A549 (cell line): ENCODE results near the gene EXOSC7.

ENCODE experiments used
- CEBPB ChIP-seq, 2 experiments: fragments of >200 bp in 1 of 2; sonication (Bioruptor Twin) in 1 of 2; formaldehyde crosslinking in 1 of 2; IDR thresholded peaks; 2 replicates each; pipeline ENCODE4 v1.6.1; 2012 to 2016
- CHD4 ChIP-seq: fragments of 200-600 bp; sonication (generic); IDR thresholded peaks from 2 replicates; pipeline ENCODE4 v1.6.1; 2016; ENCODE audit warnings: antibody characterized with exemption, mild to moderate bottlenecking, borderline replicate concordance
- FOXS1 ChIP-seq: fragments of 250-450 bp; sonication (Bioruptor Pico); IDR thresholded peaks from 2 replicates; pipeline ENCODE4 v1.5.0; 2020; ENCODE audit warnings: mild to moderate bottlenecking, moderate library complexity
- HOXB5 ChIP-seq: fragments of 250-450 bp; sonication (Bioruptor Pico); IDR thresholded peaks from 2 replicates; pipeline ENCODE4 v1.5.0; 2020; ENCODE audit warnings: mild to moderate bottlenecking, moderate library complexity
- KDM5A ChIP-seq: fragments of 200-600 bp; sonication (generic); IDR thresholded peaks from 2 replicates; pipeline ENCODE4 v1.6.1; 2016; ENCODE audit warnings: antibody characterized with exemption, mild to moderate bottlenecking
- MAZ ChIP-seq: fragments of 150-350 bp; IDR thresholded peaks from 2 replicates; pipeline ENCODE4 v1.6.1; 2014; ENCODE audit warnings: antibody characterized with exemption, low read depth, low read length, borderline replicate concordance
- RAD21 ChIP-seq, 2 experiments: fragments of >200 bp in 1 of 2; sonication (Bioruptor Twin) in 1 of 2; formaldehyde crosslinking in 1 of 2; IDR thresholded peaks in 1 of 2; conservative IDR thresholded peaks in 1 of 2; 2 replicates in 1 of 2; 3 replicates in 1 of 2; pipeline ENCODE4 v1.6.1; 2012 to 2018; ENCODE audit warnings: inconsistent platforms in 1 of 2
- SMC3 ChIP-seq: fragments of >200 bp; sonication (Bioruptor Twin); formaldehyde crosslinking; IDR thresholded peaks from 3 replicates; pipeline ENCODE4 v1.6.1; 2018; ENCODE audit warnings: inconsistent platforms
- TF ChIP-seq, protein P1 (sequence below): fragments of 200-600 bp; sonication (generic); IDR thresholded peaks from 2 replicates; pipeline ENCODE4 v1.6.1; 2016; ENCODE audit warnings: antibody characterized with exemption, mild to moderate bottlenecking, moderate library complexity
- TF ChIP-seq, protein P2 (sequence below): fragments of >200 bp; sonication (Bioruptor Twin); formaldehyde crosslinking; IDR thresholded peaks from 3 replicates; pipeline ENCODE4 v1.5.1; 2016
- TF ChIP-seq, protein P3 (sequence below): IDR thresholded peaks from 2 replicates; pipeline ENCODE4 v1.6.1; 2012
- TF ChIP-seq, protein P4 (sequence below): IDR thresholded peaks from 2 replicates; pipeline ENCODE4 v1.6.1; 2012; ENCODE audit warnings: low read depth, borderline replicate concordance
- TF ChIP-seq, protein P5 (sequence below): IDR thresholded peaks from 2 replicates; pipeline ENCODE4 v1.6.1; 2012

DNA sequence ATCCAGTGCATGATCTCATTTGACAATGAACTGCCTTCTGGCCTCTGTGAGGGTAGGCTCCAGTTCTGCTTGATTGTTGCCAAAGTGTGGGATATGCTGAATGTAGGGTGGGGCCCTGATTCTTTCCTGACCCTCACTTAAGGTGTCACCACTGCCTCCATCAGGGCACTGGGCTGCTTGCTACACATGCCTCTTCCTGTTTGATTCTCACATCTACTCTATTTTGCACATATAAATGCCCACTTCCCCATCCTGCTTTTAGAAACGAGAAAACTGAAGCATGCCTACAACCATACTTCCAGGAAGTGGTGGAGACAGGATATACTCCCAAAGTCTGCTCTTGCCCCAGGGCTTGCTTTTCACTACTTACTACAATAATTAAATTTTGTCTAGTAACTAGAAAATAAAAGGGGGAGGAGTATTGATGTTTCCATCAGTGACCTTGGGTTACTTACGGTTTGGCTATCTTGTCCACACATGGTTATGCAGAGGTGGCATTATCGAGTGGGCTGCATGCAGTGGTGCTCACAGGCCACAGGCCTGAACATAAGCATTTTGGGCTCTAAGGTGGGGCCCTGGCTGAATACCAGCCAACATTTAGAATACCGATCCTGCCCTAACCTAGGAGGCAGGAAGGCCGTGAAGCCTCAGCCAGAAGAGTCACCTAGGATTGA is 6.8 kb upstream of the EXOSC7 start:
- TF ChIP-seq, protein P1, sequence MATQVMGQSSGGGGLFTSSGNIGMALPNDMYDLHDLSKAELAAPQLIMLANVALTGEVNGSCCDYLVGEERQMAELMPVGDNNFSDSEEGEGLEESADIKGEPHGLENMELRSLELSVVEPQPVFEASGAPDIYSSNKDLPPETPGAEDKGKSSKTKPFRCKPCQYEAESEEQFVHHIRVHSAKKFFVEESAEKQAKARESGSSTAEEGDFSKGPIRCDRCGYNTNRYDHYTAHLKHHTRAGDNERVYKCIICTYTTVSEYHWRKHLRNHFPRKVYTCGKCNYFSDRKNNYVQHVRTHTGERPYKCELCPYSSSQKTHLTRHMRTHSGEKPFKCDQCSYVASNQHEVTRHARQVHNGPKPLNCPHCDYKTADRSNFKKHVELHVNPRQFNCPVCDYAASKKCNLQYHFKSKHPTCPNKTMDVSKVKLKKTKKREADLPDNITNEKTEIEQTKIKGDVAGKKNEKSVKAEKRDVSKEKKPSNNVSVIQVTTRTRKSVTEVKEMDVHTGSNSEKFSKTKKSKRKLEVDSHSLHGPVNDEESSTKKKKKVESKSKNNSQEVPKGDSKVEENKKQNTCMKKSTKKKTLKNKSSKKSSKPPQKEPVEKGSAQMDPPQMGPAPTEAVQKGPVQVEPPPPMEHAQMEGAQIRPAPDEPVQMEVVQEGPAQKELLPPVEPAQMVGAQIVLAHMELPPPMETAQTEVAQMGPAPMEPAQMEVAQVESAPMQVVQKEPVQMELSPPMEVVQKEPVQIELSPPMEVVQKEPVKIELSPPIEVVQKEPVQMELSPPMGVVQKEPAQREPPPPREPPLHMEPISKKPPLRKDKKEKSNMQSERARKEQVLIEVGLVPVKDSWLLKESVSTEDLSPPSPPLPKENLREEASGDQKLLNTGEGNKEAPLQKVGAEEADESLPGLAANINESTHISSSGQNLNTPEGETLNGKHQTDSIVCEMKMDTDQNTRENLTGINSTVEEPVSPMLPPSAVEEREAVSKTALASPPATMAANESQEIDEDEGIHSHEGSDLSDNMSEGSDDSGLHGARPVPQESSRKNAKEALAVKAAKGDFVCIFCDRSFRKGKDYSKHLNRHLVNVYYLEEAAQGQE: no peak
- TF ChIP-seq CEBPB (IDR thresholded peaks at IDR 0.05): no peak
- no peak for TF ChIP-seq FOXS1 (CRISPR knock-in tag)
- TF ChIP-seq, protein P2, sequence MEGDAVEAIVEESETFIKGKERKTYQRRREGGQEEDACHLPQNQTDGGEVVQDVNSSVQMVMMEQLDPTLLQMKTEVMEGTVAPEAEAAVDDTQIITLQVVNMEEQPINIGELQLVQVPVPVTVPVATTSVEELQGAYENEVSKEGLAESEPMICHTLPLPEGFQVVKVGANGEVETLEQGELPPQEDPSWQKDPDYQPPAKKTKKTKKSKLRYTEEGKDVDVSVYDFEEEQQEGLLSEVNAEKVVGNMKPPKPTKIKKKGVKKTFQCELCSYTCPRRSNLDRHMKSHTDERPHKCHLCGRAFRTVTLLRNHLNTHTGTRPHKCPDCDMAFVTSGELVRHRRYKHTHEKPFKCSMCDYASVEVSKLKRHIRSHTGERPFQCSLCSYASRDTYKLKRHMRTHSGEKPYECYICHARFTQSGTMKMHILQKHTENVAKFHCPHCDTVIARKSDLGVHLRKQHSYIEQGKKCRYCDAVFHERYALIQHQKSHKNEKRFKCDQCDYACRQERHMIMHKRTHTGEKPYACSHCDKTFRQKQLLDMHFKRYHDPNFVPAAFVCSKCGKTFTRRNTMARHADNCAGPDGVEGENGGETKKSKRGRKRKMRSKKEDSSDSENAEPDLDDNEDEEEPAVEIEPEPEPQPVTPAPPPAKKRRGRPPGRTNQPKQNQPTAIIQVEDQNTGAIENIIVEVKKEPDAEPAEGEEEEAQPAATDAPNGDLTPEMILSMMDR: no peak
- TF ChIP-seq, protein P3, sequence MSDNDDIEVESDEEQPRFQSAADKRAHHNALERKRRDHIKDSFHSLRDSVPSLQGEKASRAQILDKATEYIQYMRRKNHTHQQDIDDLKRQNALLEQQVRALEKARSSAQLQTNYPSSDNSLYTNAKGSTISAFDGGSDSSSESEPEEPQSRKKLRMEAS: no peak
- TF ChIP-seq, protein P4, sequence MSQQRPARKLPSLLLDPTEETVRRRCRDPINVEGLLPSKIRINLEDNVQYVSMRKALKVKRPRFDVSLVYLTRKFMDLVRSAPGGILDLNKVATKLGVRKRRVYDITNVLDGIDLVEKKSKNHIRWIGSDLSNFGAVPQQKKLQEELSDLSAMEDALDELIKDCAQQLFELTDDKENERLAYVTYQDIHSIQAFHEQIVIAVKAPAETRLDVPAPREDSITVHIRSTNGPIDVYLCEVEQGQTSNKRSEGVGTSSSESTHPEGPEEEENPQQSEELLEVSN: no peak
- TF ChIP-seq MAZ: no peak
- no peak for TF ChIP-seq SMC3
- no peak for TF ChIP-seq HOXB5 (CRISPR knock-in tag)
- TF ChIP-seq CHD4: no peak
- TF ChIP-seq KDM5A: no peak
- TF ChIP-seq, protein P5, sequence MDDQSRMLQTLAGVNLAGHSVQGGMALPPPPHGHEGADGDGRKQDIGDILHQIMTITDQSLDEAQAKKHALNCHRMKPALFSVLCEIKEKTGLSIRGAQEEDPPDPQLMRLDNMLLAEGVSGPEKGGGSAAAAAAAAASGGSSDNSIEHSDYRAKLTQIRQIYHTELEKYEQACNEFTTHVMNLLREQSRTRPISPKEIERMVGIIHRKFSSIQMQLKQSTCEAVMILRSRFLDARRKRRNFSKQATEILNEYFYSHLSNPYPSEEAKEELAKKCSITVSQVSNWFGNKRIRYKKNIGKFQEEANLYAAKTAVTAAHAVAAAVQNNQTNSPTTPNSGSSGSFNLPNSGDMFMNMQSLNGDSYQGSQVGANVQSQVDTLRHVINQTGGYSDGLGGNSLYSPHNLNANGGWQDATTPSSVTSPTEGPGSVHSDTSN: no peak
- no peak for TF ChIP-seq RAD21 (conservative IDR thresholded peaks at IDR 0.05 in 1 of 2, IDR thresholded peaks at IDR 0.05 in 1 of 2)
